ENCODE measurements around the gene XYLB.

XYLB gene

GRCh38 chr3:38359038-38359437, 12.5 kb downstream of the XYLB start:
- H3K27ac ChIP-seq, result no peak overlapping the region
- no peak for TF ChIP-seq CTCF (conservative IDR thresholded peaks at IDR 0.05)

GRCh38 chr3:38360345-38360744, 13.8 kb downstream of the XYLB start:
- no peak overlapping the region for H3K27ac ChIP-seq
- no peak for TF ChIP-seq CTCF (conservative IDR thresholded peaks at IDR 0.05)

- no peak for TF ChIP-seq CTCF (conservative IDR thresholded peaks at IDR 0.05)
- no peak overlapping the region for H3K27ac ChIP-seq
Measured at GRCh38 chr3:38361496-38361895, 14.9 kb downstream of the XYLB start.

GRCh38 chr3:38362825-38363224, 16.2 kb downstream of the XYLB start:
- no peak overlapping the region for H3K27ac ChIP-seq
- no peak for TF ChIP-seq CTCF (conservative IDR thresholded peaks at IDR 0.05)

- no peak overlapping the region for H3K27ac ChIP-seq
- TF ChIP-seq CTCF (conservative IDR thresholded peaks at IDR 0.05), result no peak
Measured at GRCh38 chr3:38364721-38365400, 18.3 kb downstream of the XYLB start.

GRCh38 chr3:38365469-38366062, 19.0 kb downstream of the XYLB start:
- TF ChIP-seq CTCF (conservative IDR thresholded peaks at IDR 0.05), result no peak
- H3K27ac ChIP-seq, result no peak overlapping the region

GRCh38 chr3:38366082-38366481, 19.5 kb downstream of the XYLB start:
- TF ChIP-seq CTCF (conservative IDR thresholded peaks at IDR 0.05), result no peak
- no peak overlapping the region for H3K27ac ChIP-seq

Data from VCaP (cell line).